Ovary (tissue), 3 donors: ENCODE data around the gene AKT3.

ENCODE experiments used
- CTCF ChIP-seq, 3 donors: fragments of 450-650 bp in 2 of 3; fragments of 200-600 bp in 1 of 3; IDR thresholded peaks; one replicate each; pipeline versions ENCODE4 v1.5.1 to v1.8.0; 2016 to 2022; ENCODE audit warnings: antibody characterized with exemption in 3 of 3, mild to moderate bottlenecking in 1 of 3
- EP300 ChIP-seq: sonication (generic); formaldehyde crosslinking; IDR thresholded peaks from one replicate; pipeline ENCODE4 v1.6.1; 2017; ENCODE audit warnings: antibody characterized with exemption
- POLR2A ChIP-seq: fragments of 450-650 bp; IDR thresholded peaks from one replicate; pipeline ENCODE4 v1.6.1; 2017; ENCODE audit warnings: antibody characterized with exemption, mild to moderate bottlenecking, moderate library complexity
- donor health status: DM: no; HTN: no; CAD: no.

DNA sequence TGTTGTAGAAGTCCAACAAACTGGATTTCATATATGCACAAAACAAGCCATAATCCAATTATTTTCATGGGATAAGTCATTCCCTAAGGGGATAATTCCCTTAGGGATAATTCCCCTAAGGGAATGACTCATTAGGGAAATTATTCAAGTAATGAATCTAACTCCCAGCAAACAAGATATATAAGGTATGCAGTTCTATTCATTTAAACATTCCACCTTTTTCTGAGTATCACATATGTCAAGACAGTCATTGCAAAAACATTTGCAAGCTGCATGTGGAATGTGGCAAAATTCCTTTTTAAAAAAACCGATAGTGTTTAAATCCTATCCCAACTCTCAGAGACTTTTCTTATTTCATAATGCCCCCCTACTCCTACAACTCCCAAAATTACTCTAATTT is 131.2 kb downstream of the AKT3 start:
- TF ChIP-seq CTCF (IDR thresholded peaks at IDR 0.05) (no peak), POLR2A (no peak), EP300 (no peak)
